Cardiac muscle cell (in vitro differentiated cells and primary cell): ENCODE data around the gene NIPA2. TPM values are rescaled to one million over a fixed set of nuclear protein-coding genes. Genes with fewer than 3 reads are reported as not detected.
A peak's percentile ranks its signal among the peaks of the same experiment; 100 is the strongest.

ENCODE experiments used
- DNase-seq, 2 donors: peaks; one replicate each; pipeline versions ENCODE4 v3.0.0 to v3.0.0-alpha.2; 2010 to 2017; ENCODE audit warnings: low read depth in 1 of 2, low spot score in 1 of 2
- H3K27ac ChIP-seq: fragments of 200-600 bp; sonication (generic); 2 replicates; pipeline ENCODE4 v1.5.1; 2016
- H3K27me3 ChIP-seq: fragments of 200-600 bp; sonication (generic); 2 replicates; pipeline ENCODE4 v1.6.0; 2016; ENCODE audit warnings: control low read depth
- H3K36me3 ChIP-seq: fragments of 200-600 bp; sonication (generic); 2 replicates; pipeline ENCODE4 v1.5.1; 2016; ENCODE audit warnings: control low read depth
- H3K4me1 ChIP-seq: fragments of 200-600 bp; sonication (generic); 2 replicates; pipeline ENCODE4 v1.8.1; 2017; ENCODE audit warnings: low read depth, mild to moderate bottlenecking, mixed run types
- H3K4me3 ChIP-seq: fragments of 200-600 bp; sonication (generic); 2 replicates; pipeline ENCODE4 v1.5.1; 2016; ENCODE audit warnings: mild to moderate bottlenecking
- H3K9me3 ChIP-seq: fragments of 200-600 bp; sonication (generic); 2 replicates; pipeline ENCODE4 v1.5.1; 2017; ENCODE audit warnings: low read depth, mild to moderate bottlenecking, control low read depth
- CTCF ChIP-seq: IDR thresholded peaks from 2 replicates; pipeline ENCODE4 v1.5.1; 2012; ENCODE audit warnings: low read depth, mild to moderate bottlenecking, low read length
- polyA plus RNA-seq: library from polyadenylated mRNA; unstranded; fragments of >200 nt; fragmentation: Nextera tagmentation; extraction: Ambion mirVana; gene quantifications from 2 replicates; pipeline ENCODE4 v1.2.1, GENCODE V29; 2016
- total RNA-seq: library from RNA; depleted of rRNA; stranded (reverse); fragments of >200 nt; gene quantifications from 2 replicates; pipeline ENCODE4 v1.2.3, GENCODE V29; 2016

The NIPA2 gene
- total and polyA plus RNA-seq, 2 experiments from 2014 or later = 58.0 to 80.7 TPM

GRCh38 chr15:22810033-22810852 lies 28.2 kb upstream of the NIPA2 start:
- DNase-seq = no peak
- Histone ChIP-seq H3K4me1 (no peaks in the 10 kb centered on the region), H3K27me3 (no peaks in the 10 kb centered on the region), H3K36me3 (no peaks in the 10 kb centered on the region), H3K9me3 (no peaks in the 10 kb centered on the region), H3K27ac (no peak overlapping the region), H3K4me3 (no peak overlapping the region)
- TF ChIP-seq CTCF = no peak

GRCh38 chr15:22810853-22811338 lies 27.6 kb upstream of the NIPA2 start:
- H3K27me3 ChIP-seq = no peaks in the 10 kb centered on the region
- H3K27ac ChIP-seq = no peak overlapping the region
- H3K36me3 ChIP-seq = no peaks in the 10 kb centered on the region
- no peak overlapping the region for H3K4me3 ChIP-seq
- DNase-seq = no peak
- no peaks in the 10 kb centered on the region for H3K4me1 ChIP-seq
- TF ChIP-seq CTCF = no peak
- no peaks in the 10 kb centered on the region for H3K9me3 ChIP-seq

- DNase-seq = peak in 1 of 2 donors; percentile 30
- H3K4me1 ChIP-seq = no peaks in the 10 kb centered on the region
- no peaks in the 10 kb centered on the region for H3K27me3 ChIP-seq
- H3K36me3 ChIP-seq = no peaks in the 10 kb centered on the region
- TF ChIP-seq CTCF = peak; percentile 39
- H3K4me3 ChIP-seq = no peak overlapping the region
- H3K27ac ChIP-seq = no peak overlapping the region
- no peaks in the 10 kb centered on the region for H3K9me3 ChIP-seq
These were observed 26.8 kb upstream of the NIPA2 start for GRCh38 chr15:22811640-22812039.

GRCh38 chr15:22813844-22814243 lies 24.6 kb upstream of the NIPA2 start:
- TF ChIP-seq CTCF = no peak
- Histone ChIP-seq H3K4me3 (no peak overlapping the region), H3K27me3 (no peaks in the 10 kb centered on the region), H3K4me1 (no peaks in the 10 kb centered on the region), H3K27ac (no peak overlapping the region), H3K36me3 (no peaks in the 10 kb centered on the region), H3K9me3 (no peaks in the 10 kb centered on the region)
- no peak for DNase-seq

- TF ChIP-seq CTCF = no peak
- no peaks in the 10 kb centered on the region for H3K36me3 ChIP-seq
These were observed 22.7 kb upstream of the NIPA2 start for GRCh38 chr15:22815766-22816165.

More at GRCh38 chr15:22815766-22816165, 22.7 kb upstream of the NIPA2 start:
- Histone ChIP-seq H3K4me1 (no peaks in the 10 kb centered on the region), H3K9me3 (no peaks in the 10 kb centered on the region), H3K27ac (no peak overlapping the region), H3K4me3 (no peak overlapping the region), H3K27me3 (no peaks in the 10 kb centered on the region)
- no peak for DNase-seq
